ENCODE measurements around the gene GYS1.
"Not testable (repeated sequence)": the region's sequence is repeated elsewhere in the genome, so short reads cannot be mapped to it uniquely, and the experiment has no call there.

Gene GYS1

DNA sequence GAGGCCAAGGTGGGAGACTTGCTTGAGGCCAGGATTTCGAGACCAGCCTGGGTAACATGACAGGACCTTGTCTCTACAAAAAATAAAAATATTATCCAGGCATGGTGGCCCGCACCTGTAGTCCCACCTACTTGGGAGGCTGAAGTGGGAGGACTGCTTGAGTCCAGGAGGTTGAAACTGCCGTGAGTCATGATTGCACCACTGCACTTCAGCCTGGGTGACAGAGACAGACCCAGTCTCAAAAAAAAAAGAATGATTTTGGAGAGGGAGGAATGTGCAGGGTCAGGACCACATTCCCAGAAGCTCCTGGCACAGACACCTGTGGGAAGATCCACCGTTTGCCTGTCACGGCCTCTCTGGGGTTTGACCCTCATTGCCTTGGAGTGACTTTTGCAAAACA, 47.7 kb downstream of the GYS1 start:
- Histone ChIP-seq H3K27me3 (ENCODE audit: control insufficient read depth in 1 of 2, insufficient read depth in 2 of 2, low read length in 2 of 2) (no peaks in the 10 kb centered on the region), H3K4me1 (ENCODE audit: control insufficient read depth in 1 of 2, insufficient read depth in 2 of 2, low read length in 2 of 2) (no peaks in the 10 kb centered on the region), H3K9me3 (ENCODE audit: control insufficient read depth in 1 of 2, low read length in 2 of 2) (peaks cover 5% of the 10 kb centered on the region in 2 donors), H3K36me3 (ENCODE audit: control insufficient read depth in 1 of 2, insufficient read depth in 2 of 2, low read length in 2 of 2) (peaks cover 0 to 2% of the 10 kb centered on the region in 2 donors), H3K9ac (ENCODE audit: low read depth in 1 of 2, low read length in 2 of 2) (no peak overlapping the region), H3K27ac (ENCODE audit: low read depth, low read length) (no peak overlapping the region), H3K4me3 (ENCODE audit: low read depth in 1 of 2, low read length in 2 of 2) (no peak overlapping the region)

GRCh38 chr19:48943081-48943480, 50.0 kb downstream of the GYS1 start:
- no peak overlapping the region for H3K27ac ChIP-seq (ENCODE audit: low read depth, low read length)
- no peaks in the 10 kb centered on the region for H3K4me1 ChIP-seq (ENCODE audit: control insufficient read depth in 1 of 2, insufficient read depth in 2 of 2, low read length in 2 of 2)
- H3K9ac ChIP-seq (ENCODE audit: low read depth in 1 of 2, low read length in 2 of 2) = no peak overlapping the region
- no peak overlapping the region for H3K4me3 ChIP-seq (ENCODE audit: low read depth in 1 of 2, low read length in 2 of 2)
- no peaks in the 10 kb centered on the region for H3K27me3 ChIP-seq (ENCODE audit: control insufficient read depth in 1 of 2, insufficient read depth in 2 of 2, low read length in 2 of 2)
- peaks cover 5% of the 10 kb centered on the region in 2 donors for H3K9me3 ChIP-seq (ENCODE audit: control insufficient read depth in 1 of 2, low read length in 2 of 2)
- peaks cover 0 to 2% of the 10 kb centered on the region in 2 donors for H3K36me3 ChIP-seq (ENCODE audit: control insufficient read depth in 1 of 2, insufficient read depth in 2 of 2, low read length in 2 of 2)

DNA sequence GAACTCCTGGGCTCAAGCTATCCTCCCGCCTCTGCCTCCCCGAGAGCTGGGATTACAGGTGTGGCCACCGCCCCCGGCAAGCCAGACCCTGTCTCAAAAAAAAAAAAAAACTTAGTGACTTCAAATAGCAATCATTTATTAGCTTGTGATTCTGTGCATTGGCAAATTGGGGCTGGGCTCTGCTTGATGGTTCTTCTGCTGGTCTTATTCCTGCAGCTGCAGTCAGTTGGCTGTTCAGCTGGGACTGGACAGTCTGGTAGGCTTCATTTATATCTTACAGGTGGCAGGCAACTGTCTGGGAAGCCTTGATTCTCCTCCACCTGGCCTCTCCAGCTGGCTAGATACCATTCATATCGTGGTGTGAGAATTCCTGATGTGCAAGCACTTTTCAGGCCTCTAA, 52.2 kb downstream of the GYS1 start:
- H3K27ac ChIP-seq (ENCODE audit: low read depth, low read length) = no peak overlapping the region
- H3K9me3 ChIP-seq (ENCODE audit: control insufficient read depth in 1 of 2, low read length in 2 of 2) = peaks cover 0 to 5% of the 10 kb centered on the region in 2 donors
- H3K27me3 ChIP-seq (ENCODE audit: control insufficient read depth in 1 of 2, insufficient read depth in 2 of 2, low read length in 2 of 2) = no peaks in the 10 kb centered on the region
- peaks cover 0 to 2% of the 10 kb centered on the region in 2 donors for H3K36me3 ChIP-seq (ENCODE audit: control insufficient read depth in 1 of 2, insufficient read depth in 2 of 2, low read length in 2 of 2)
- no peak overlapping the region for H3K9ac ChIP-seq (ENCODE audit: low read depth in 1 of 2, low read length in 2 of 2)
- H3K4me1 ChIP-seq (ENCODE audit: control insufficient read depth in 1 of 2, insufficient read depth in 2 of 2, low read length in 2 of 2) = no peaks in the 10 kb centered on the region
- no peak overlapping the region for H3K4me3 ChIP-seq (ENCODE audit: low read depth in 1 of 2, low read length in 2 of 2)

- H3K9ac ChIP-seq (ENCODE audit: low read depth in 1 of 2, low read length in 2 of 2) = no peak overlapping the region
- H3K27ac ChIP-seq (ENCODE audit: low read depth, low read length) = no peak overlapping the region
- no peak overlapping the region for H3K4me3 ChIP-seq (ENCODE audit: low read depth in 1 of 2, low read length in 2 of 2)
- H3K36me3 ChIP-seq (ENCODE audit: control insufficient read depth in 1 of 2, insufficient read depth in 2 of 2, low read length in 2 of 2) = peaks cover 0 to 2% of the 10 kb centered on the region in 2 donors
- no peaks in the 10 kb centered on the region for H3K27me3 ChIP-seq (ENCODE audit: control insufficient read depth in 1 of 2, insufficient read depth in 2 of 2, low read length in 2 of 2)
- peaks cover under 1 to 10% of the 10 kb centered on the region in 2 donors for H3K4me1 ChIP-seq (ENCODE audit: control insufficient read depth in 1 of 2, insufficient read depth in 2 of 2, low read length in 2 of 2)
- H3K9me3 ChIP-seq (ENCODE audit: control insufficient read depth in 1 of 2, low read length in 2 of 2) = peaks cover 0 to 5% of the 10 kb centered on the region in 2 donors
Measured at GRCh38 chr19:48938256-48938655, 54.9 kb downstream of the GYS1 start.

GRCh38 chr19:48935864-48936263, 57.2 kb downstream of the GYS1 start:
- Histone ChIP-seq H3K4me1 (ENCODE audit: control insufficient read depth in 1 of 2, insufficient read depth in 2 of 2, low read length in 2 of 2) (peaks cover 6 to 15% of the 10 kb centered on the region in 2 donors), H3K4me3 (ENCODE audit: low read depth in 1 of 2, low read length in 2 of 2) (no peak overlapping the region), H3K27ac (ENCODE audit: low read depth, low read length) (no peak overlapping the region), H3K36me3 (ENCODE audit: control insufficient read depth in 1 of 2, insufficient read depth in 2 of 2, low read length in 2 of 2) (no peaks in the 10 kb centered on the region), H3K9ac (ENCODE audit: low read depth in 1 of 2, low read length in 2 of 2) (no peak overlapping the region), H3K9me3 (ENCODE audit: control insufficient read depth in 1 of 2, low read length in 2 of 2) (peaks cover 0 to 1% of the 10 kb centered on the region in 2 donors), H3K27me3 (ENCODE audit: control insufficient read depth in 1 of 2, insufficient read depth in 2 of 2, low read length in 2 of 2) (no peaks in the 10 kb centered on the region)

GRCh38 chr19:48934837-48935236, 58.3 kb downstream of the GYS1 start:
- H3K9ac ChIP-seq (ENCODE audit: low read depth in 1 of 2, low read length in 2 of 2) = no peak overlapping the region
- no peaks in the 10 kb centered on the region for H3K36me3 ChIP-seq (ENCODE audit: control insufficient read depth in 1 of 2, insufficient read depth in 2 of 2, low read length in 2 of 2)
- H3K4me1 ChIP-seq (ENCODE audit: control insufficient read depth in 1 of 2, insufficient read depth in 2 of 2, low read length in 2 of 2) = peaks cover 6 to 15% of the 10 kb centered on the region in 2 donors
- H3K27me3 ChIP-seq (ENCODE audit: control insufficient read depth in 1 of 2, insufficient read depth in 2 of 2, low read length in 2 of 2) = no peaks in the 10 kb centered on the region
- H3K9me3 ChIP-seq (ENCODE audit: control insufficient read depth in 1 of 2, low read length in 2 of 2) = no peaks in the 10 kb centered on the region
- H3K4me3 ChIP-seq (ENCODE audit: low read depth in 1 of 2, low read length in 2 of 2) = no peak overlapping the region
- H3K27ac ChIP-seq (ENCODE audit: low read depth, low read length) = no peak overlapping the region

DNA sequence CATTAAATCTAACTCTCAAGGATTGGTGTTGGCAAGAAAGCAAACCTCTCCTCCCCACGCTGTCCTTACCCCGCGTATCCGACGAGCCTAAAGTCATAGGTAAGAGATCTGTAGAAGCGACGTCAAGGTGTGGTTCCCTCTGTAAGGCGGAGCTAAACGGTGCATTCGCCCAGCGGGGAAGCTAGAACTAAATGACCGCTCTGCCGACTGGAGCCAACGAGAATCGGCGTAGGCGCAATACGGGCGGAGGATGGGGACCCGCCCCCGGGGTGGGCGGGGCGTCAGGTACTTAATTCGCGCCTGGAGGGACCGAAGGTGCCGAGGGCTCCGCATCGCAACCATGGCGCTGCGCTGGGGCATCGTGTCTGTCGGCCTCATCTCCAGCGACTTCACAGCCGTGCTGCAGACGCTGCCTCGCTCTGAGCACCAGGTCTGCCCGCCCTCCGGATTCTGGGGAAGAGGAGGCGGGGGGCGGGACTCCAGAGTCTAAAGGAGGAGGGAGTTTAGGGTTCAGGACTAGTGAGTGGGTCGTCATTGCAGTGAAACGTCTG, 59.7 kb downstream of the GYS1 start, which contains the start of gene DHDH:
Gene DHDH (plus strand): TSS at position 318 of the 551 bp plus-strand sequence. CDS start 23 bp downstream, at position 341.
- H3K4me3 ChIP-seq (ENCODE audit: low read depth in 1 of 2, low read length in 2 of 2) = peak within 1 kb of the TSS; percentile 67 to 77
- H3K9ac ChIP-seq (ENCODE audit: low read depth in 1 of 2, low read length in 2 of 2) = peak within 1 kb of the TSS; percentile 45 to 66
- H3K4me1 ChIP-seq (ENCODE audit: control insufficient read depth in 1 of 2, insufficient read depth in 2 of 2, low read length in 2 of 2) = peaks cover 6 to 16% of the 10 kb centered on the region in 2 donors
- no peak within 1 kb of the TSS for H3K27ac ChIP-seq (ENCODE audit: low read depth, low read length)
- no peaks in the 10 kb centered on the region for H3K27me3 ChIP-seq (ENCODE audit: control insufficient read depth in 1 of 2, insufficient read depth in 2 of 2, low read length in 2 of 2)
- H3K36me3 ChIP-seq (ENCODE audit: control insufficient read depth in 1 of 2, insufficient read depth in 2 of 2, low read length in 2 of 2) = no peaks in the 10 kb centered on the region
- no peaks in the 10 kb centered on the region for H3K9me3 ChIP-seq (ENCODE audit: control insufficient read depth in 1 of 2, low read length in 2 of 2)

- H3K27ac ChIP-seq (ENCODE audit: low read depth, low read length) = no peak overlapping the region
- no peaks in the 10 kb centered on the region for H3K9me3 ChIP-seq (ENCODE audit: control insufficient read depth in 1 of 2, low read length in 2 of 2)
- no peak overlapping the region for H3K4me3 ChIP-seq (ENCODE audit: low read depth in 1 of 2, low read length in 2 of 2)
Measured at GRCh38 chr19:48928164-48929025, 64.7 kb downstream of the GYS1 start.

GRCh38 chr19:48927692-48928091, 65.4 kb downstream of the GYS1 start:
- not testable (repeated sequence) for H3K9ac ChIP-seq (ENCODE audit: low read depth in 1 of 2, low read length in 2 of 2); H3K4me3 ChIP-seq (ENCODE audit: low read depth in 1 of 2, low read length in 2 of 2); H3K4me1 ChIP-seq (ENCODE audit: control insufficient read depth in 1 of 2, insufficient read depth in 2 of 2, low read length in 2 of 2); H3K27ac ChIP-seq (ENCODE audit: low read depth, low read length); H3K9me3 ChIP-seq (ENCODE audit: control insufficient read depth in 1 of 2, low read length in 2 of 2); H3K27me3 ChIP-seq (ENCODE audit: control insufficient read depth in 1 of 2, insufficient read depth in 2 of 2, low read length in 2 of 2); H3K36me3 ChIP-seq (ENCODE audit: control insufficient read depth in 1 of 2, insufficient read depth in 2 of 2, low read length in 2 of 2)

More at GRCh38 chr19:48928164-48929025, 64.7 kb downstream of the GYS1 start:
- peaks cover 6 to 14% of the 10 kb centered on the region in 2 donors for H3K4me1 ChIP-seq (ENCODE audit: control insufficient read depth in 1 of 2, insufficient read depth in 2 of 2, low read length in 2 of 2)
- H3K36me3 ChIP-seq (ENCODE audit: control insufficient read depth in 1 of 2, insufficient read depth in 2 of 2, low read length in 2 of 2) = no peaks in the 10 kb centered on the region
- H3K27me3 ChIP-seq (ENCODE audit: control insufficient read depth in 1 of 2, insufficient read depth in 2 of 2, low read length in 2 of 2) = no peaks in the 10 kb centered on the region
- no peak overlapping the region for H3K9ac ChIP-seq (ENCODE audit: low read depth in 1 of 2, low read length in 2 of 2)

DNA sequence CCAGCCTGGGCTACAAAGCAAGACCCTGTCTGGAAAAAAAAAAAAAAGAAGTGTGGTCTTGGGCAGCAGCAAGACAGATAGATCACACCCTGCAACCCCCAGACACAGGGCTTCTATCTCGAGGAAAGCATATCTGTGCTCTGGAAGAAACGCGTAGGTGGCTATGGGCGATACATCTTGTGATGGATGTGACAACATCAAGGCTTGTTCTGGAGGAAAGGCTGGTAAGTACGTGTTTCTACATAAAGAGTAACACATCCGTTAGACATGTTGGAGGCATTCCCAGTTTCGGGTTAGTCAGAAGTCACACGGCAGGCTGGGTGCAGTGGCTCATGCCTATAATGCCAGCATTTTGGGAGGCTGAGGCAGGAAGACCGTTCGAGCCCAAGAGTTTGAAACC, 66.2 kb downstream of the GYS1 start:
- no peaks in the 10 kb centered on the region for H3K9me3 ChIP-seq (ENCODE audit: control insufficient read depth in 1 of 2, low read length in 2 of 2)
- no peak overlapping the region for H3K9ac ChIP-seq (ENCODE audit: low read depth in 1 of 2, low read length in 2 of 2)
- H3K27me3 ChIP-seq (ENCODE audit: control insufficient read depth in 1 of 2, insufficient read depth in 2 of 2, low read length in 2 of 2) = no peaks in the 10 kb centered on the region
- peak overlapping the region in 1 of 2 donors; percentile 30 for H3K4me3 ChIP-seq (ENCODE audit: low read depth in 1 of 2, low read length in 2 of 2)
- H3K27ac ChIP-seq (ENCODE audit: low read depth, low read length) = no peak overlapping the region
- peaks cover 0 to 7% of the 10 kb centered on the region in 2 donors for H3K4me1 ChIP-seq (ENCODE audit: control insufficient read depth in 1 of 2, insufficient read depth in 2 of 2, low read length in 2 of 2)
- H3K36me3 ChIP-seq (ENCODE audit: control insufficient read depth in 1 of 2, insufficient read depth in 2 of 2, low read length in 2 of 2) = peaks cover 6 to 13% of the 10 kb centered on the region in 2 donors

Data from duodenal mucosa (tissue), 2 donors.